Activated T-helper 1 cell treated with anti-CD3 and anti-CD28 coated beads, Interleukin-12 subunit alpha, Interleukin-12 subunit beta, Interleukin-2, Interleukin-4 antibody, amounts not matched to agents 30 ng/mL and 10 ng/mL and 1 ng/mL, durations not matched to agents 14 hours and 24 hours and 36 hours (primary cell): ENCODE measurements around the gene SIK2. TPM values are rescaled to one million over a fixed set of nuclear protein-coding genes. Genes with fewer than 3 reads are reported as not detected.

Source experiments
- DNase-seq: peaks from one replicate; pipeline ENCODE4 v3.0.0; 2021; ENCODE audit warnings: low spot score
- H3K27ac Mint-ChIP-seq: one replicate; pipeline ENCODE4 v1.8.0; 2021; ENCODE audit warnings: mild to moderate bottlenecking, mixed read lengths
- H3K27me3 Mint-ChIP-seq: one replicate; pipeline ENCODE4 v1.8.0; 2022; ENCODE audit warnings: mild to moderate bottlenecking, moderate library complexity, mixed read lengths; ENCODE audit not compliant: insufficient read depth
- H3K36me3 Mint-ChIP-seq: one replicate; pipeline ENCODE4 v1.8.0; 2021; ENCODE audit warnings: low read depth, mixed read lengths
- H3K4me1 Mint-ChIP-seq: one replicate; pipeline ENCODE4 v1.8.0; 2021; ENCODE audit warnings: low read depth, mixed read lengths
- H3K4me3 Mint-ChIP-seq: one replicate; pipeline ENCODE4 v1.8.0; 2021; ENCODE audit warnings: mild to moderate bottlenecking, moderate library complexity, mixed read lengths
- H3K9me3 Mint-ChIP-seq: one replicate; pipeline ENCODE4 v1.8.0; 2021; ENCODE audit warnings: mixed read lengths
- intact Hi-C: fragments of 100-400 bp; cut with micrococcal nuclease; formaldehyde crosslinking; loops from one replicate; pipeline ENCODE4 v1.15.1; 2024
- total RNA-seq: library from RNA; stranded (reverse); gene quantifications from 2 replicates; pipeline ENCODE4 v1.2.3, GENCODE V29; 2022

The SIK2 gene
- total RNA-seq, 1 donor from 2014 or later: 10.0 TPM

- Mint-ChIP-seq H3K27ac (no peak overlapping the region), H3K9me3 (no peaks in the 10 kb centered on the region), H3K27me3 (no peaks in the 10 kb centered on the region), H3K4me3 (no peak overlapping the region), H3K36me3 (peaks cover 2% of the 10 kb centered on the region), H3K4me1 (peaks cover 22% of the 10 kb centered on the region)
- DNase-seq: no peak
- intact Hi-C loops: no loop called here
These were observed 5.5 kb downstream of the SIK2 start for GRCh38 chr11:111607751-111608150.

DNA sequence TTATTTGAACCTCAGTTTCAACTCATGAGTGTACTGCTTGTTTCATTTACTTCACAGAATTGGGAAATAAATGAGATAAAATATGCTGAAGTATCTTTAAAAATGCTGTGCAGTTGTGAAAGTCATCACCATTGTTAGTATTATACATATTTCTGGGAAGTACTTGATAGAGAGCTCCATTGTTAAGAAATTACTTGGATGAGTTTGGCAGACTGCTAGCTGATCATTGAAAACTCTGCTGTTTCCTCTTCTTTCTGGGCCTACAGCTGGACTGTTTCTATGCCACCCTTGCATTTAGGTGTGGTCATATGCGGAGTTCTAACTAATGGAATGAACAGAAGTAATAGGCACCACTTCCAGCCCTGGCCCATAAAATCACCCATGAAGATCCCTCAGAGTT is 10.0 kb downstream of the SIK2 start:
- H3K27ac Mint-ChIP-seq: no peak overlapping the region
- intact Hi-C loops: no loop called here
- no peaks in the 10 kb centered on the region for H3K4me1 Mint-ChIP-seq
- H3K27me3 Mint-ChIP-seq: no peaks in the 10 kb centered on the region
- H3K4me3 Mint-ChIP-seq: no peak overlapping the region
- DNase-seq: no peak
- peaks cover under 1% of the 10 kb centered on the region for H3K36me3 Mint-ChIP-seq
- H3K9me3 Mint-ChIP-seq: no peaks in the 10 kb centered on the region

DNA sequence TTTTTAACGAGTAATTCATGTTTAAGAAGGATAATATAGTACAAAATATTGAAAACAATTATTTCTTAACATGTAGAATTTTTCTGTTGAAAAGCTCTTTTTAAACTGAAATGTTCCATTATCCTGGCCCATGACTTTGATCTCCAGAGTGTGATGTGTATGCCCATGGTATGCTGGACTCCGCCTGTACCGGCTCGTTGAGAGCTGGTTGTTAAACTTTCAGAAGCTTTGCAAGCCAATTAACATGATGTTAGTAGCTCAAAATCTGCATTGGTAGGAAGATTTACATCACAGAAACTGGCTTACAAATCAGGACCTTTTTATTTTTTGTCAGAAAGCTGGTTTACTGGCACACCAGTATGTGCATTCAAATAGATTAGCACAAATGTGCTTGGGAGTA is 15.0 kb downstream of the SIK2 start:
- H3K4me1 Mint-ChIP-seq: no peaks in the 10 kb centered on the region
- no peaks in the 10 kb centered on the region for H3K27me3 Mint-ChIP-seq
- H3K4me3 Mint-ChIP-seq: no peak overlapping the region
- peaks cover 4% of the 10 kb centered on the region for H3K36me3 Mint-ChIP-seq
- H3K9me3 Mint-ChIP-seq: no peaks in the 10 kb centered on the region
- DNase-seq: no peak
- intact Hi-C loops: no loop called here
- no peak overlapping the region for H3K27ac Mint-ChIP-seq

DNA sequence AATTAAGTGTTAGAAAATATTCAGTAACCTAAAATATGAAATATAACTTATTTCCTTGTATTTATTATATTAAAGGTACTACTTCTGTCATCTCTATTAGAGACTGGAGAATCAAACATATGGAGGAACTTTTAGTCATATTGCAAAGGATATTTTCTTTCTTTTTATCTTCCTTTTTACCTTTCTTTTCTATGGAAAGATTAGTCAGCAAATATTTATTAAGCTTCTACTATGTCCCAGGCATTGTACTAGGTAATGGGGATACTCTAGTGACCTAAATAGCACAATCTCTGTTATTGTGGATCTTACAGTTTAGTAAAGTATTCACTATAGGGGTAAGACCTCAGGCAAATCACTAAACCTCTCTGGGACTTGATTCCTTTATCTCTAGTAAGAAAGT is 18.3 kb downstream of the SIK2 start:
- intact Hi-C loops: no loop called here
- H3K4me1 Mint-ChIP-seq: no peaks in the 10 kb centered on the region
- peaks cover 30% of the 10 kb centered on the region for H3K36me3 Mint-ChIP-seq
- H3K4me3 Mint-ChIP-seq: no peak overlapping the region
- no peak for DNase-seq
- no peaks in the 10 kb centered on the region for H3K27me3 Mint-ChIP-seq
- no peak overlapping the region for H3K27ac Mint-ChIP-seq
- peaks cover 8% of the 10 kb centered on the region for H3K9me3 Mint-ChIP-seq

DNA sequence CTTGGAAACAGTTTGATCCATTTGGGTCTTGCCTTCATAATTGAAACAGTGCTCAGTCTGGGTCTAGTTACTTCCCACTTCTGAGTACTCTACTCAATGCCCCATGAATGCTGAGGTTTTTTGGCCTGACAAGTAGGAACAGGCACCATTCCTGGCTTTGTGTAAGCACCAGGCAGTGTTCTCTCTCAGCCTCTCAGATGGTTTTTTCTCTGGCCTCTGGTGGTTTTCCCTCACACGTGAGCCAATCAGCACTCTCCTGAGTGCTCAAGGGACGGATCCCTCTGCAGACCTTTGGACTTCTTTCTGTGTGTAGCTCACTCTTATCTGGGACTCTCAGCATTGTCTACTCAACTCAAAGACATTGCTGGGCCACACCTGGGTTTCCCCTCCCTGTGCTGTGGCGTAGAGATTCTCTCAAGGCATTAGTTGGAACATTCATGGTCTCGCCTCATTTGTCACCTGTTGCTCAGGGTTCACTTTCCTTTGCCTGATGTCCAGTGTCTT is 21.3 kb downstream of the SIK2 start:
- Mint-ChIP-seq H3K4me3 (no peak overlapping the region), H3K36me3 (peaks cover 29% of the 10 kb centered on the region), H3K4me1 (no peaks in the 10 kb centered on the region), H3K27me3 (no peaks in the 10 kb centered on the region), H3K9me3 (peaks cover 8% of the 10 kb centered on the region), H3K27ac (no peak overlapping the region)
- DNase-seq: no peak
- intact Hi-C loops: no loop called here

- intact Hi-C loops: no loop called here
- no peak overlapping the region for H3K4me3 Mint-ChIP-seq
- peaks cover 35% of the 10 kb centered on the region for H3K36me3 Mint-ChIP-seq
- H3K27ac Mint-ChIP-seq: no peak overlapping the region
- peaks cover 8% of the 10 kb centered on the region for H3K9me3 Mint-ChIP-seq
- no peaks in the 10 kb centered on the region for H3K27me3 Mint-ChIP-seq
- no peak for DNase-seq
- no peaks in the 10 kb centered on the region for H3K4me1 Mint-ChIP-seq
These were observed 22.4 kb downstream of the SIK2 start for GRCh38 chr11:111624608-111625007.

- no peak overlapping the region for H3K4me3 Mint-ChIP-seq
- peaks cover 6% of the 10 kb centered on the region for H3K9me3 Mint-ChIP-seq
- no peaks in the 10 kb centered on the region for H3K4me1 Mint-ChIP-seq
These were observed 25.3 kb downstream of the SIK2 start for GRCh38 chr11:111627591-111627990.

GRCh38 chr11:111629499-111629898 is 27.2 kb downstream of the SIK2 start:
- peaks cover 11% of the 10 kb centered on the region for H3K4me1 Mint-ChIP-seq
- no peaks in the 10 kb centered on the region for H3K27me3 Mint-ChIP-seq
- intact Hi-C loops: no loop called here
- DNase-seq: no peak
- no peak overlapping the region for H3K27ac Mint-ChIP-seq
- no peaks in the 10 kb centered on the region for H3K9me3 Mint-ChIP-seq
- H3K36me3 Mint-ChIP-seq: peaks cover 19% of the 10 kb centered on the region
- H3K4me3 Mint-ChIP-seq: no peak overlapping the region

More at GRCh38 chr11:111627591-111627990, 25.3 kb downstream of the SIK2 start:
- H3K36me3 Mint-ChIP-seq: peaks cover 32% of the 10 kb centered on the region
- DNase-seq: no peak
- intact Hi-C loops: no loop called here
- no peak overlapping the region for H3K27ac Mint-ChIP-seq
- H3K27me3 Mint-ChIP-seq: no peaks in the 10 kb centered on the region

GRCh38 chr11:111631024-111631665 is 28.9 kb downstream of the SIK2 start:
- Mint-ChIP-seq H3K36me3 (peaks cover 10% of the 10 kb centered on the region), H3K4me3 (no peak overlapping the region), H3K27ac (no peak overlapping the region), H3K27me3 (no peaks in the 10 kb centered on the region), H3K4me1 (peaks cover 19% of the 10 kb centered on the region), H3K9me3 (no peaks in the 10 kb centered on the region)
- no peak for DNase-seq
- intact Hi-C loops: no loop called here

GRCh38 chr11:111631666-111632039 is 29.4 kb downstream of the SIK2 start:
- no peaks in the 10 kb centered on the region for H3K27me3 Mint-ChIP-seq
- H3K4me3 Mint-ChIP-seq: no peak overlapping the region
- H3K4me1 Mint-ChIP-seq: peaks cover 19% of the 10 kb centered on the region
- no peak overlapping the region for H3K27ac Mint-ChIP-seq
- intact Hi-C loops: no loop called here
- no peaks in the 10 kb centered on the region for H3K9me3 Mint-ChIP-seq
- DNase-seq: peak; percentile 4
- peaks cover 10% of the 10 kb centered on the region for H3K36me3 Mint-ChIP-seq

DNA sequence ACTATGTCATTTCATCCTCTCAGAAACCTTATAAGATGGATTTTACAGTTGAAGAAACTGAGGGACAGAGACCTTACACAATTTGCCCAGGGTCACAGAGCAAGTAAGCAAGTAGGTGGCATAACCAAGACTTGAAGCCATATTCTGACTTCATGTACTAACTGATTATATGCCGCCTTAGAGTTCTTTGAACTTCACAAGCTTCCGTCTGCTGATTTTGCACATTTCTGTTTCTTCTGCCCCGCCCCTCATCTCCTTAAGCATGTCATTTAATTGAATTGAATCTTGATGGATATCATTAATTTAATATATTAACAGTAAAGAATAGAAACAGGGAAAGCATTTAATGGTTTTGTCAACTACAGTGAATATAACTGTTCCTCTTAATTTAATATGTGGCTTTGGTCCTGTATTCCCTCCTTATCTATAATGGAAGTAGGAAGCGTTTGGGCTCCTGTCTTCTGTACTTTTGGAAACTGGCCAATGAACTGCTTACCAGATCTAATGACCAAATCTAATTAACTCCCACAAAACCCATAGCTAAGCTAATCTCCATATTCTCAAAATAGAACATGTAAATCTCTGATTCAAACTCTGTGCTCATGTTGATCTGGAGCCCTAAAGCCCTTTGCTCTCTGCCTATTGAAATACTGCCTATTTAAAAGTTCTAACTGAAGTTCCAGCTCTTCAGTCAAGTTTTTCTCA is 30.4 kb downstream of the SIK2 start:
- intact Hi-C loops: no loop called here
- DNase-seq: no peak
- no peaks in the 10 kb centered on the region for H3K9me3 Mint-ChIP-seq
- no peaks in the 10 kb centered on the region for H3K27me3 Mint-ChIP-seq
- H3K27ac Mint-ChIP-seq: no peak overlapping the region
- H3K4me1 Mint-ChIP-seq: peaks cover 21% of the 10 kb centered on the region
- peaks cover 11% of the 10 kb centered on the region for H3K36me3 Mint-ChIP-seq
- no peak overlapping the region for H3K4me3 Mint-ChIP-seq

- H3K4me3 Mint-ChIP-seq: no peak overlapping the region
- H3K4me1 Mint-ChIP-seq: peaks cover 26% of the 10 kb centered on the region
- peaks cover 15% of the 10 kb centered on the region for H3K36me3 Mint-ChIP-seq
- no peaks in the 10 kb centered on the region for H3K27me3 Mint-ChIP-seq
- intact Hi-C loops: no loop called here
- no peak for DNase-seq
- H3K9me3 Mint-ChIP-seq: no peaks in the 10 kb centered on the region
- H3K27ac Mint-ChIP-seq: no peak overlapping the region
These were observed 31.0 kb downstream of the SIK2 start for GRCh38 chr11:111633248-111633647.

GRCh38 chr11:111633756-111634362 is 31.6 kb downstream of the SIK2 start:
- intact Hi-C loops: no loop called here
- H3K36me3 Mint-ChIP-seq: peaks cover 12% of the 10 kb centered on the region
- peaks cover 32% of the 10 kb centered on the region for H3K4me1 Mint-ChIP-seq
- DNase-seq: no peak
- no peak overlapping the region for H3K27ac Mint-ChIP-seq
- H3K9me3 Mint-ChIP-seq: no peaks in the 10 kb centered on the region
- H3K4me3 Mint-ChIP-seq: no peak overlapping the region
- peaks cover 2% of the 10 kb centered on the region for H3K27me3 Mint-ChIP-seq
